DLD1 (cell line): Measurements from ENCODE around the gene ERCC1.
"Not testable (repeated sequence)": the region's sequence is repeated elsewhere in the genome, so short reads cannot be mapped to it uniquely, and the experiment has no call there.

ENCODE experiments used
- in situ Hi-C: cut with HindIII; loops from 2 replicates; pipeline ENCODE4 v1.10.0; 2017; ENCODE audit warnings: low sequenced_read_pairs

The ERCC1 gene

DNA sequence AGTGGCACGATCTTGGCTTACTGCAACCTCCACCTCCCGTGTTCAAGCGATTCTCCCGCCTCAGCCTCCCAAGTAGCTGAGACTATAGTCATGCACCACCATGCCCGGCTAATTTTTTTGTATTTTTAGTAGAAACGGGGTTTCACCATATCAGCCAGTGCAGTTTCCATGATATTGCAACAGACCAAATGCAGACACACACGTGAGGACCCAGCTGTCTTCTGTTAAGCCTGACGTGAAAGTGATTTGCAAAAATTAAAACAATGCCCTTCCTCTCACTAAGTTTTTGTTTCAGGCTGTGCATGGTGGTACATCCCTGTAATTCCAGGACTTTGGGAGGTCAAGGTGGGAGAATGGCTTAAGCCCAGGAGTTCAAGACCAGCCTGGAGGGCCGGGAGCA is 7.3 kb upstream of the ERCC1 start:
- in situ Hi-C loops: not testable (repeated sequence)

DNA sequence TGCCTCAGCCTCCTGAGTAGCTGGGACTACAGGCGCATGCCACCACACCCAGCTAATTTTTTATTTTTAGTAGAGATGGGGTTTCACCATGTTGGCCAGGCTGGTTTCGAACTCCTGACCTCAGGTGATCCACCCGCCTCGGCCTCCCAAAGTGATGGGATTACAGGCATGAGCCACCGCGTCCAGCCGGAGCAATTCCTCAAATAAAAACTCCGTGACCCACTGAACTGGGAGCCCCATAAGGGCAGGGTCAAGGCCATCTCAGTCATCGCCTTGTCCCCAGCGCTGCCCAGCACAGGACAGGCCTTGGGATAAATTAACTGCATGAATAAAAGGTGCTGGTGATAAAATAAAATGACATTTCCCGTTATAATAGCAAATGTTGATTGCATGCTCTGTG is 6.2 kb upstream of the ERCC1 start:
- in situ Hi-C loops: not testable (repeated sequence)

DNA sequence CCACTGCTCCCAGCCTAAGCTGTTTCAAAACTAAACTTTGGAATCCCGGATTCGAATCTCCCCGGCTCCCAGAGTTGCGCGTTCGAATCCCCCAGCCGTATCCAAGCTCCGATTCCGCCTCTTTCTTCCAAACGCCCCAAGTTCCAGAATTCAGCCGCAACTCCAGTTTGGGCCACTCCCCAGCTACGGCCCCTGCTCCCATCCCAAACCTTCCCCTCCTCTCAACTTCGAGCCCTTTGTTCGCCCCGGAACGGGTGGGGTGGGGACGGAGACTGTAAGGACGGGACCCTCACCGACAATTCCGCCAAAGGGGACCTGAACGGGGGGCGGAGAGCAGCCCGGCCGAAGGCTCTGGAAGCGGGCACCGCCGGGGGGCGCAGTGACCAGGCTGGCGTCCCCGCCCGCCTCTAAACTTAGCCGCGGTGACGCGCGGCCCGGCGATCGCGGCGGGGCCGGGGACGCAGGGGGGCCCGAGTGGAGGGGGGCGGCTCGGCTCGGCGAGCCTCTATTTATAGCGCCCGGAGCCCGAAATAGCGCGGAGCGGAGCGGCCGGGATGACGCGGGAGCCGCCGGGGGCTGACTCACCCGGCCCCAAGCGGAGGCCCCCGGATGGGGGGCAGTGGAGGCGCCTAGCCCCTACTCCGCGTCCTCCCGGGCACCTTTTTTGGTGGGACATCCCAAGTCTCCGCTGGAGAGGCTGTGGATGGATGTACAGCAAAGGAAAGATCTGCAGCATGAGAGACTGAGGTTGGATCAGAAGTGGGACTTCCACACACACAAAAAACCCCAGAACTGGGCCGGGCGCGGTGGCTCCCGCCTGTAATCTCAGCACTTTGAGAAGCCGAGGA is 4.9 kb upstream of the ERCC1 start:
- in situ Hi-C loops: no loop called here

DNA sequence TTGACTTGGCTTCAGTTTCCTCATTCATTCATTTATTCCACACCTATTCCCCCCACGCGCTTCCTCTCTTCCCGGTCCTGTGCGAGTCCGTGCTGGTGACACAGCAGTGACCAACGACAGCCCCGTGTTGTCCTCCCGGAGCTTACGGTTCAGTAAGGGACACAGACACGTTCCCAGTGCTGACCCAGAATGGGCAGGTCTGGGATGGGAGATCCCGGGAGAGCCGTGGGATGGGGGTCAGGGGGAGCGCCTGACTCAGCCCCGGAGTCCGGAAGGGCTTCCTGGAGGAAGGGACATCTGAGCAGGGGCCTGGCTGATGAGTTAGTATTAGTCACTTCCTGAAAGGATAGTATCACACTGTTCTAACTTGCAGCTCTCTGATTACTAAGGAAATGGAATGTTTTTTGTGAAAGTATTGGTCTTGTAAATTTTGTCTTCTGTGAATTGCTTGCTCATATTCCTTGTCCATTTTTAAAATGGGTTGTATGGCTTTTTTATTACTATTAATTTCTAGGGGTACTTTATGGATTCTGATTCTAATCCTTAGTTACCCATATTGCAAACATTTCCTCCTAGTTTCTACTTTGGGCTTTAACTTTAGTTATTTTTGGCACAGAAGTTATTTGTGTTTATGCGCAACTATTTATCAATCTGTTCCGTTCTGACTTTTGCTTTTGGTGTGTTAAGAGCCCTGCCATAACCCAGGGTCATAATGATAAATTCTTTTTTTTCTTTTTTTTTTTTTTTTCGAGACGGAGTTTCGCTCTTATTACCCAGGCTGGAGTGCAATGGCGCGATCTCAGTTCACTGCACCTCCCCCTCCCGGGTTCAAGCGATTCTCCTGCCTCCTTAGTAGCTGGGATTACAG is 708 bp upstream of the ERCC1 start:
- in situ Hi-C loops: no loop called here

DNA sequence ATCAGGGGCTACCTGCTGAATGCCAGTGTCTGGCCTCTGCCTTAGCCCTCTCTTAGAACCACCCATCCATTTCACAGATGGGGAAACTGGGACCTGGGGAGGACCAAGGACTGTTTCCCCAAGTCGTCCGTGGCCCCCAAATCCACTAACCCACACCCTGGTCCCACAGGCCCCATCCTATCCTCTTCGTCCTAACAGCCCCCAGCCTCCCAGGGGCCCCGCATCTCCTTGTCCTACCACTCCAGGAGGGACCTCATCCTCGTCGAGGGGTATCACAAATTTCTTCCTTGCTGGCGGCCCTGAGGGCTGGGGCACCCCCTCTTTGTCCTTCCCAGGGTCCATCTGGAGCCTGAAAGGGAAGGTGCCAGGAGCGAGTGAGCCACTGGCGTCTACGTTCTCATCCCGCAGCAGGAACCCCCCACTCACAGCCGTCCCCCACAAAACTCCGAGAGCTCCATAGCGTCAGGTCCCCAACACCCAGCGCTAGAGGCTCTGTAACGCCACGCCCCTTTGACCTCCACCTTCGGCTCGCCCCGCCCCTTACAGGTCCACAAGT is 606 bp downstream of the ERCC1 start:
- in situ Hi-C loops: no loop called here

DNA sequence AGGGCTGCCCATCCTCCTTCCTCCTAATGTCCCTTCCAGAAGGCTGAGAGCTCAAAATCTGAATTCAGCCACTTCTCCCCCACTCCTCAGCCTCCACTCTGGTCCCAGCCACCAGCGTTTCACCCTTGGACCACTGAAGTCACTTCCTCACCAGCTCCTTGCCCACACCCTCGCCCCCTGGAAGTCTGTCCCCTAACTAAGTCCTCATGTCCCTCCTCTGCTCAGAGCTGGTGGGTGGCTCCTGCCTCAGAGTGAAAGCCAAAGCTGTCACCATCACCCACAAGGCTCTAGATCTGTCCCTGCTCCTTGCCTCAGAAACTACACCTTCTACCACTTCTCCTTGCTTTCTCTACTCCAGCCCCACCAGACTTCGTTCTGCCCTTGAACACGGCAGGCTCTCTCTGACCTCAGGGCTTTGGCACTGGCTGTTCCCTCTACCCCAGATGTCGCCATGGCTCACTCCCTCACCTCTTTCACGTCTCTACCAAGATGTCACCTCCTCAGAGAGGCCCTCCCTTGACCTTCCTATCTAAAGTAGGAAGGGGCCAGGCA is 1.7 kb downstream of the ERCC1 start:
- in situ Hi-C loops: no loop called here

DNA sequence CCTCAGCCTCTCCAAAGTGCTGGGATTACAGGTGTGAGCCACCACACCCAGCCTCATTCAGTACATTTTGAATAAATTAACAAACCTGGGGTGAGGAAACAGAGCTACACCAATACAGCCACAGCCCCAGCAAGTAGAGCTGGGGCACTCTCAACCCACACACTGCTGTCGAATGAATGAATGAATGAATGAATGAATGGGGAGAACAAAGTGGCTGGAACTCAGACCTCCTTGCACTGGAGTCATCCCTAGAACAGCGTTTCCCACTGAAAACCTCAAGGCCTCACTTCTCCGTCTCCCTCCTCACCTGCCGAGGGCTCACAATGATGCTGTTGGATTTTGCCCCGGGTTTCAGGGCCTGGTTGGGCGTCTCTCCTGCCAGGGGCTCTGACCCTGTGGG is 2.8 kb downstream of the ERCC1 start:
- in situ Hi-C loops: no loop called here

DNA sequence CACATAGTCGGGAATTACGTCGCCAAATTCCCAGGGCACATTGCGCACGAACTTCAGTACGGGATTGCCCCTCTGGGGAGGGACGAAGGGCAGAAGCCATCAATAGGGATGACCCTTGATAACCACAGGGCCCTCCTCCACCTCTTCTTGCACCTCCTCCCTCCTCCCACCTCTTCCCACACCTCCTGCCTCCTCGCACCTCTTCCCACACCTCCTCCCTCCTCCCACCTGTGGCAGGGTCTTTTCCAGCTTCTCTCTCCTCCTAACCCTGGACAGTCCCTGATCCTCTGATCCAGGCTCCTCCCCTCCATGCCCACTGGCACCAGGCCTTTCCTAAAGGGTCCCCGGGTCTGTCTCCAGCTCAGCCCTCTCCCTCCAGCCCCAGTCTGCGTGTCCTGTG is 3.4 kb downstream of the ERCC1 start:
- in situ Hi-C loops: no loop called here

DNA sequence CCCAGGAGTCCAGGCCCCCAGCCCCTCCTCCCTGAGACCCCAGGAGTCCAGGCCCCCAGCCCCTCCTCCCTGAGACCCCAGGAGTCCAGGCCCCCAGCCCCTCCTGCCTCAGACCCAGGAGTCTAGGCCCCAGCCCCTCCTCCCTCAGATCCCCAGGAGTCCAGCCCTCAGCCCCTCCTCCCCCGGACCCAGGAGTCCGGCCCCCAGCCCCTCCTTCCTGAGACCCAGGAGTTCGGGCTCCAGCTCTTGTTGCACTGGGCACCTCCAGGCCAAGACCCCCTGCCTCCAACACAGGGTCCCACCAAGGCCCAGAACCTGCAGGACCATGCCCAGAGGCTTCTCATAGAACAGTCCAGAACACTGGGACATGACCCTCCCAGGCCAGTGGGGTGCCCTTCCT is 3.8 kb downstream of the ERCC1 start:
- in situ Hi-C loops: no loop called here

DNA sequence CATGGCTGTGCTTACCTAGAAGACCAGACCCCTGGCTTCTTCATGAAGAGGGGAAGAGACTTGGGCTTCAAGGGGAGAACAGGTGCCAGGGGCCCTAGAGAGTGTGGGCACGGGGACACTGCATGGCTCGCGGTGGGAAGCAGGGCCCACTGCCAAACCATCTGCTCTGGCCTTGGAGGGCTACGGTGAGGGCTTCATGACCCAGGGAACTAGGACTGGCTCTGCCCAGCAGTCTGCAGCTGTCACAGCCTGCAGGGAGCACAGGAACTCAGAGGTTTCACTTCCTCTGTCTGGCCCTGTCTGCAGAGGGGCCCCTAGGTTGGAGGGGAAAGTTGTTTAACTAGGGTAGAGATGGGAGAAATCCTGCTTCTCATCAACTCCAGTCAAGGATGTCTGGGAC is 4.3 kb downstream of the ERCC1 start:
- in situ Hi-C loops: no loop called here

DNA sequence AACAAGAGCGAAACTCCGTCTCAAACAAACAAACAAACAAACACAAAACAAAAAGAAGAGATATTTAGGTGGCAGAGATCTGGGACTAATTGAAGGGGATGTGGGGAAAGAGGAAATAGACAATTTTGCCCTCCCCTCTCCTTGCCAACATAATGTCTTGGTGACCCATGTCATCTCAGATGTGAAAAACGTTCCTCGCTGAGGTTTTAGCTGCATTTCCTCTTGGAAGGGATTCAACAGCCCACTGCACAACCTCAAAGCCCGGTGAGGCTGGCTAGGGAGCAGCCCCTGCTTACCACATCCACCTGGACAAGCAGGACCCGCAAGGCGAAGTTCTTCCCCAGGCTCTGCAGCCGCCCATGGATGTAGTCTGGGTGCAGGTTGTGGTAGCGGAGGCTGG is 4.9 kb downstream of the ERCC1 start:
- in situ Hi-C loops: no loop called here

DNA sequence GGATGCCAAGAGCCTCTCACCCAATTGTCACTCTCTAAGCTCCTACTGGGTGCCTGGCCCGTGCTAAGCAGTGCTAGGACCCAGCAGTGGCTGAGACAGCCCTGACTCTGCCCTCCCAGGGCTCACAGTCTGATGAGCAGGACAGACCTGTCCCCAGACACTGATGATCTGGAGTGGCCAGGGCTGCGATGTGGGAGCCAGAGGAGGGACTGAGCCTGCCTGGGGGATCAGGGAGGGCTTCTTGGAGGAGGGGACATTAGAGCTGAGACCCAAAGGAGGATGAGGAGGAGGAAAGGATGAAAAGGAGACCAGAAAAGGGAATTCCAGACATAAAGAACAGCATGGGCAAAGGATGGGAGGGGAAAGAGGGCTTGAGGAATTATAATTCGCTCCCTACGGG is 6.6 kb downstream of the ERCC1 start:
- in situ Hi-C loops: no loop called here

DNA sequence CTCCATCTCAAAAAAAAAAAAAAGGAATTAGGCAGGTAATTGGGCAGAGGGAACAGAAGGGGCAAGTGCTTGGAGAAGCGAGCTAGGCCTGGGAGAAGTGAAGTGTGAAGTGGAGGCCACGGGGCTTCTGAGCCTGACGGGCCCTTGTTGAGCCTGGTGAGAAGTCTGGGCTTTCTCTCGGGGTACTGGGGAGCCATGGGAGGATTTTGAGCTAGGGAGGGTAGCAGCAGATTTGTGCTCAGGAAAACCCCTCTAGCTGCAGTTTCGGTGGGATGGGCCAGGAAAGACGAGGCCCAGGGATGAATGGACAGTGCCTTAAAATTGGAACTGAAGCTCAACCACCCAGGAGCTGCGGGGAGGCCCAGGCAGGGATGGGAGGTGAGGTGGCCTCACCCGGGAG is 9.2 kb downstream of the ERCC1 start:
- in situ Hi-C loops: no loop called here

DNA sequence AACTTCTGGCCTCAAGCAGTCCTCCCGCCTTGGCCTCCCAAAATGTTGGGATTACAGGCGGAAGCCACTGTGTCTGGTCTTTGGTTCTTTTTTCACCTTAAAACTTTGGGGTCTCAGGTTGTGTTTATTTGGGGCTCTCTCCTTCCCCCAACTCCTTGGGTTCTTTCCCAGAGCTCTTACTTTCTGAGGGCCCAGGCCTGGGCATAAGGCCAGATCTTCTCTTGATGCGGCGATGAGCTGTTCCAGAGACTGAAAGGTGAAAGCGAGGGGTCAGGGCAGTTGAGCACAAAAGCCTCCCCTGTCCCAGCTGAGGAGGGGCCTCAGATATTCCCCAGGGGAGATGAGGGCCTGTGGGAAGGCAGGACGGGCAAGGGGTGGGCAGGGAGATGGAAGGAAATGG is 10.2 kb downstream of the ERCC1 start:
- in situ Hi-C loops: no loop called here

DNA sequence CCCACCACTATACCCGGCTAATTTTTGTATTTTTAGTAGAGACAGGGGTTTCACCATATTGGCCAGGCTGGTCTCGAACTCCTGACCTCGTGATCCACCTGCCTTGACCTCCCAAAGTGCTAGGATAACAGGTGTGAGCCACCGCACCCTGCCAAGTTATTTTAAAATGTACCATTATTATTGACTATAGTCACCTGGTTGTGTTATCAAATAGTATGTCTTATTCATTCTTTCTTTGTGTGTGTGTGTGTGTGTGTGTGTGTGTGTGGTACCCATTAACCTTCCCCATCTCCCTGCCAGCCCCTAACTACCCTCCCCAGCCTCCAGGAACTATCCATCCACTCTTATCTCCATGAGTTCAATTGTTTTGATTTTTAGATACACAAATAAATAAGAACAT is 13.4 kb downstream of the ERCC1 start:
- in situ Hi-C loops: not testable (repeated sequence)

DNA sequence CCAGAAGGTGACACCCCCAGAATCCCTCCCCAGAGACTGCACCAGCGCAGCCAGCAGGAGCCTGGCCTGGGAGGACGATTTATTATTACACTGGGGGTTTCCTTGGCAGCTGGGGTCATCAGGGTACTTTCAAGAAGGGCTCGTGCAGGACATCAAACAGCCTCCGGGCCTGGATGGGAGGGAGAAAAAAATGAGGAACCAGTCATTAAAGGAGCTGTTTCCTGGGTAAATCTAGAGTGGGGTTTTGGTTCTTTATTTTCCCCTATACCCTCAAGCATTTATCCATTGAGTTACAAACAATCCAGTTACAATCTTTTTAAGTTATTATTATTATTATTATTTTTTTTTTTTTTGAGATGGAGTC is 14.2 kb downstream of the ERCC1 start:
- in situ Hi-C loops: no loop called here

DNA sequence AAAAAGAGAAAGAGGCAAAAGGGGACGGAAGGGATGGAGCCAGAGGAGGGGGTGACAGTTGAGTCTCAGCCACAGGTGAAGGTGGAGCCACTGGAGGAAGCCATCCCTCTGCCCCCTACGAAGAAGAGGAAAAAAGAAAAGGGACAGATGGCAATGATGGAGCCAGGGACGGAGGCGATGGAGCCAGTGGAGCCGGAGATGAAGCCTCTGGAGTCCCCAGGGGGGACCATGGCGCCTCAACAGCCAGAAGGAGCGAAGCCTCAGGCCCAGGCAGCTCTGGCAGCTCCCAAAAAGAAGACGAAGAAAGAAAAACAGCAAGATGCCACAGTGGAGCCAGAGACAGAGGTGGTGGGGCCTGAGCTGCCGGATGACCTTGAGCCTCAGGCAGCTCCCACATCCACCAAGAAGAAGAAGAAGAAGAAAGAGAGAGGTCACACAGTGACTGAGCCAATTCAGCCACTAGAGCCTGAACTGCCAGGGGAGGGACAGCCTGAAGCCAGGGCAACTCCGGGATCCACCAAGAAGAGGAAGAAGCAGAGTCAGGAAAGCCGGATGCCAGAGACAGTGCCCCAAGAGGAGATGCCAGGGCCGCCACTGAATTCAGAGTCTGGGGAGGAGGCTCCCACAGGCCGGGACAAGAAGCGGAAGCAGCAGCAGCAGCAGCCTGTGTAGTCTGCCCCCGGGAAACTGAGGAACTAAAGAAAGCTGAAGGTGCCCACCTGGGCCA is 14.7 kb downstream of the ERCC1 start:
- in situ Hi-C loops: no loop called here

DNA sequence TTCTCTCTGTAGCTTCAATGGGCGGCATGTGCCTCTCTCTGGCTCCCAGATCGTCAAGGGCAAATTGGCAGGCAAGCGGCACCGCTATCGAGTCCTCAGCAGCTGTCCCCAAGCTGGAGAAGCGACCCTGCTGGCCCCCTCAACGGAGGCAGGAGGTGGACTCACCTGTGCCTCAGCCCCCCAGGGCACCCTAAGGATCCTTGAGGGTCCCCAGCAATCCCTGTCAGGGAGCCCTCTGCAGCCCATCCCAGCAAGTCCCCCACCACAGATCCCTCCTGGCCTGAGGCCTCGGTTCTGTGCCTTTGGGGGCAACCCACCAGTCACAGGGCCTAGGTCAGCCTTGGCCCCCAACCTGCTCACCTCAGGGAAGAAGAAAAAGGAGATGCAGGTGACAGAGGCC is 15.6 kb downstream of the ERCC1 start:
- in situ Hi-C loops: no loop called here

DNA sequence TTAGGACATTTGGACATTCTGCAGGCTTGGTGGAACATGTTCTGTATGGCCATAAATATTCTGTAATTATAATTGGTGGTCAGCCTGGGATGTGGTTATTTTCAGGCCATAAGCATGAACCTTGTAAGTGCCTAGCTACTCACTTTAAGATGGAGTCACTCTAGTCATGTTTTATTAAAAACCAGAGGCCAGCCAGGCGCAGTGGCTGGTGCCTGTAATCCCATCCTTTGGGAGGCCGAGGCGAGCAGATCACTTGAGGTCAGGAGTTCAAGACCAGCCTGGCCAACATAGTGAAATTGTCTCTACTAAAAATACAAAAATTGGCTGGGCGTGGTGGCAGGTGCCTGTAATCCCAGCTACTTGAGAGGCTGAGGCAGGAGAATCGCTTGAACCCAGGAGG is 16.1 kb downstream of the ERCC1 start:
- in situ Hi-C loops: not testable (repeated sequence)

DNA sequence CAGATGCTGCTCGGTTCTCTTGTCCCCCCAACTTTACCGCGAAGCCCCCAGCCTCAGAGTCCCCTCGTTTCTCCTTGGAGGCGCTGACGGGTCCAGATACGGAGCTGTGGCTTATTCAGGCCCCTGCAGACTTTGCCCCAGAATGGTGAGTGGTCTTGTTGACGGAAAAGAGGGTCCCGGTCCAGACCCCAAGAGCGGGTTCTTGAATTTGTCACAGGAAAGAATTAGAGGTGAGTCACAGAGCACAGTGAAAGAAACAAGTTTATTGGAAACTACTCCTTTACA is 16.7 kb downstream of the ERCC1 start:
- in situ Hi-C loops: no loop called here
